Loucy (cell line): ENCODE results near the gene GLT1D1.

Experiments
- H2AFZ ChIP-seq: fragments of 200-600 bp; sonication (generic); 2 replicates; pipeline ENCODE4 v1.6.0; 2016; ENCODE audit warnings: antibody characterized with exemption, mild to moderate bottlenecking, low read length, moderate library complexity
- H3F3A ChIP-seq: fragments of 200-600 bp; 2 replicates; pipeline ENCODE4 v1.6.0; 2016; ENCODE audit warnings: antibody characterized with exemption, low read depth, mild to moderate bottlenecking
- H3K27me3 ChIP-seq: fragments of 200-600 bp; sonication (generic); 2 replicates; pipeline ENCODE4 v1.6.1; 2014; ENCODE audit warnings: low read length, mild to moderate bottlenecking; ENCODE audit not compliant: insufficient read depth, poor library complexity, severe bottlenecking
- H3K36me3 ChIP-seq: fragments of 200-600 bp; sonication (generic); 2 replicates; pipeline ENCODE4 v1.6.1; 2016; ENCODE audit warnings: low read length; ENCODE audit not compliant: insufficient read depth
- H3K4me1 ChIP-seq: fragments of 200-600 bp; sonication (generic); 2 replicates; pipeline ENCODE4 v1.5.1; 2014; ENCODE audit warnings: low read length, mild to moderate bottlenecking; ENCODE audit not compliant: insufficient read depth, poor library complexity, severe bottlenecking
- H3K4me2 ChIP-seq: fragments of 200-600 bp; sonication (generic); 2 replicates; pipeline ENCODE4 v1.6.0; 2014; ENCODE audit warnings: antibody characterized with exemption, low read length, low read depth, mild to moderate bottlenecking; ENCODE audit not compliant: poor library complexity, severe bottlenecking
- H3K4me3 ChIP-seq: fragments of 200-600 bp; sonication (generic); 2 replicates; pipeline ENCODE4 v1.5.1; 2014; ENCODE audit warnings: low read length, mild to moderate bottlenecking, mixed read lengths; ENCODE audit not compliant: poor library complexity, severe bottlenecking
- H3K79me2 ChIP-seq: fragments of 200-600 bp; sonication (generic); 2 replicates; pipeline ENCODE4 v1.6.1; 2014; ENCODE audit warnings: low read length; ENCODE audit not compliant: insufficient read depth
- H3K9ac ChIP-seq: fragments of 200-600 bp; sonication (generic); 2 replicates; pipeline ENCODE4 v1.6.0; 2014; ENCODE audit warnings: mild to moderate bottlenecking, low read depth, low read length, moderate library complexity; ENCODE audit not compliant: poor library complexity, severe bottlenecking
- H3K9me2 ChIP-seq: fragments of 200-600 bp; sonication (generic); replicated peaks from 2 replicates; pipeline ENCODE4 v1.6.1; 2016; ENCODE audit warnings: low read depth, low read length, mixed read lengths
- H3K9me3 ChIP-seq: fragments of 200-600 bp; sonication (generic); 2 replicates; pipeline ENCODE4 v1.6.1; 2014; ENCODE audit warnings: mild to moderate bottlenecking, antibody characterized with exemption, low read length, low read depth; ENCODE audit not compliant: insufficient read depth
- H4K20me1 ChIP-seq: fragments of 200-600 bp; sonication (generic); 2 replicates; pipeline ENCODE4 v1.6.0; 2014; ENCODE audit warnings: antibody characterized with exemption, low read length, mild to moderate bottlenecking; ENCODE audit not compliant: insufficient read depth, poor library complexity, severe bottlenecking
- CTCF ChIP-seq: fragments of 200-600 bp; sonication (generic); conservative IDR thresholded peaks from 2 replicates; pipeline ENCODE4 v1.5.1; 2014; ENCODE audit warnings: mild to moderate bottlenecking, antibody characterized with exemption, low read length
- EZH2phosphoT487 ChIP-seq: fragments of 200-600 bp; IDR thresholded peaks from 2 replicates; pipeline ENCODE4 v1.6.1; 2018; ENCODE audit warnings: antibody characterized with exemption, mild to moderate bottlenecking, moderate library complexity, borderline replicate concordance

Gene GLT1D1

DNA sequence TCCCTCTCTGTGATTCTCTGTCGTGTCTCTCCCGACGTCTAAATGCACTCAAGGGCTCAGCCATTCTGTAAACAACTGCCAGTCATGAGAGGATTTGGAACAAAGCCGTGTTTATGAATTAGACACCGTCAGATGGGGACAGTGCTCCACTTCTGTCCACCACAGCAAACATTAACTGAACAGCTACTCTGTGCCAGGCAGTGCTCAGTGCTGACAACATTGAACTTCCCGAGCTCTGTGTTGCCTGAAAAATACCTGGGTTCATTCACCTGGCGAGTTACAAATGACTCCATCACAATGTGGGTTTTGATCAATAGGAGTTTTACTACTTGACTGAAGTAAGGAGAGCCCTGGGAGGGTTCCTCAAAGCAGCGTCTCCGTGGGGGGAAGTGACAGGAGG is 139.3 kb downstream of the GLT1D1 start:
- H3K4me1 ChIP-seq, result no peaks in the 10 kb centered on the region
- H3K36me3 ChIP-seq, result no peaks in the 10 kb centered on the region
- TF ChIP-seq EZH2phosphoT487 (no peak), CTCF (no peak)
- H3K27me3 ChIP-seq, result no peaks in the 10 kb centered on the region
- H3K79me2 ChIP-seq, result no peaks in the 10 kb centered on the region
- no peak overlapping the region for H3K4me3 ChIP-seq
- H3K4me2 ChIP-seq, result no peak overlapping the region
- H4K20me1 ChIP-seq, result no peaks in the 10 kb centered on the region
- H3F3A ChIP-seq, result no peaks in the 10 kb centered on the region
- no peak overlapping the region for H2AFZ ChIP-seq
- no peak overlapping the region for H3K9ac ChIP-seq
- H3K9me2 ChIP-seq, result no peaks in the 10 kb centered on the region
- H3K9me3 ChIP-seq, result no peaks in the 10 kb centered on the region

DNA sequence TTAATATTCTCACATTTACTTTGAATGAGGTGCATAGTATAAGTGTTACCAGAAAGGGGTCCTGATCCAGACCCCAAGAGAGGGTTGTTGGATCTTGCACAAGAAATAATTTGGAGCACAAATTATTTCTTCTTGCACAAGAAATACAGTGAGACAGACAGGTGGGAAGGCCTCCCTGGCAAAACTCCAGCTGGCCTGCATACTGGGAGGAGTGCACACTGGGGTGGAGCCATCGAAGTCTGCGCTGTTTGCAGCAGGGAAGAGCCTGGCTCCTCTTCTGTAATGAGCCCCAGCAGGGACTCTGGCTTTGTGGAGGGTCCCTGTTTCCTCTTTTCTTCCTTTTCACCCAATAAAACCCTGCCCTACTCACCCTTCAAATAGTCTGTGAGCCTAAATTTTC is 141.6 kb downstream of the GLT1D1 start:
- Histone ChIP-seq H3K9ac (no peak overlapping the region), H3K36me3 (no peaks in the 10 kb centered on the region), H3F3A (no peaks in the 10 kb centered on the region), H3K9me2 (no peaks in the 10 kb centered on the region), H3K4me1 (no peaks in the 10 kb centered on the region), H3K27me3 (no peaks in the 10 kb centered on the region), H2AFZ (no peak overlapping the region), H3K9me3 (no peaks in the 10 kb centered on the region), H4K20me1 (no peaks in the 10 kb centered on the region), H3K4me2 (no peak overlapping the region), H3K79me2 (no peaks in the 10 kb centered on the region), H3K4me3 (no peak overlapping the region)
- no peak for TF ChIP-seq CTCF
- no peak for TF ChIP-seq EZH2phosphoT487

DNA sequence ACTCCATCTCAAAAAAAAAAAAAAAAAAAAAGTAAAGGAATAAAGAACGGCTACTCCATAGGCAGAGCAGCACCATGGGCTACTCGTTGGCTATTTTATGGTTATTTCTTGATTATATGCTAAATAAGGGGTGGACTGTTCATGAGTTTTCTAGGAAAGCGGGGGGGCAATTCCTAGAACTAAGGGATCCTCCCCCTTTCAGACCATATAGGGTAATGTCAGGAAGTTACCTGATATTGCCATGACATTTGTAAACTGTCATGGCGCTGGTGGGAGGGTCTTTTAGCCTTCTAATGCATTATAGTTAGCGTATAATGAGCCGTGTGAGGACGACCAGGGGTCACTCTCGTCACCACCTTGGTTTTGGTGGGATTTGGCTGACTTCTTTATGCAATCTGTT is 142.3 kb downstream of the GLT1D1 start:
- Histone ChIP-seq H3K9ac (no peak overlapping the region), H4K20me1 (no peaks in the 10 kb centered on the region), H2AFZ (no peak overlapping the region), H3K9me3 (no peaks in the 10 kb centered on the region), H3K4me3 (no peak overlapping the region), H3K36me3 (no peaks in the 10 kb centered on the region), H3K79me2 (no peaks in the 10 kb centered on the region), H3K4me2 (no peak overlapping the region), H3K4me1 (no peaks in the 10 kb centered on the region), H3K27me3 (no peaks in the 10 kb centered on the region), H3K9me2 (no peaks in the 10 kb centered on the region), H3F3A (no peaks in the 10 kb centered on the region)
- TF ChIP-seq EZH2phosphoT487 (no peak), CTCF (no peak)
